ENCODE data around the gene HDAC4. TPM values are rescaled to one million over a fixed set of nuclear protein-coding genes. Genes with fewer than 3 reads are reported as not detected.

Gene HDAC4
- polyA plus RNA-seq, 1 donor (not counting 4 experiments of a cell fraction or from before 2014, with no cell fraction given) = 2.9 TPM

GRCh38 chr2:239195318-239195871 is 205.4 kb downstream of the HDAC4 start:
- TF ChIP-seq EZH2 (IDR thresholded peaks at IDR 0.05; ENCODE audit: low read length) (no peak), CTCF (optimal IDR thresholded peaks at IDR 0.05 in 1 of 3, IDR thresholded peaks at IDR 0.05 in 1 of 3, conservative IDR thresholded peaks at IDR 0.05 in 1 of 3; ENCODE audit: extremely low read depth in 1 of 3, insufficient read depth in 2 of 3, low read length in 3 of 3) (no peak)
- H3K9ac ChIP-seq (ENCODE audit: control insufficient read depth, extremely low read depth, insufficient read depth, low read length) = no peak overlapping the region
- no peaks in the 10 kb centered on the region for H3K4me1 ChIP-seq (ENCODE audit: control insufficient read depth, extremely low read depth, insufficient read depth, low read length)
- no peak overlapping the region for H3K4me3 ChIP-seq (ENCODE audit: control insufficient read depth in 2 of 3, extremely low read depth in 1 of 3, insufficient read depth in 2 of 3, low read depth in 1 of 3, low read length in 3 of 3)
- no peaks in the 10 kb centered on the region for H3K79me2 ChIP-seq (ENCODE audit: control insufficient read depth, insufficient read depth, low read length)
- H3K4me2 ChIP-seq (ENCODE audit: control insufficient read depth, extremely low read depth, insufficient read depth, low read depth, low read length) = no peak overlapping the region
- dilution Hi-C loops (cut with MboI; ENCODE audit: extremely low pct_ligation_motif_present, low sequenced_read_pairs) = no loop called here
- H4K20me1 ChIP-seq (ENCODE audit: control insufficient read depth, extremely low read depth, insufficient read depth, low read length) = no peaks in the 10 kb centered on the region
- H2AFZ ChIP-seq (ENCODE audit: control insufficient read depth, low read length) = no peak overlapping the region
- FAIRE-seq (no peak), DNase-seq (ENCODE audit: low read depth, low spot score) (no peak)
- H3K9me1 ChIP-seq (ENCODE audit: control insufficient read depth, extremely low read depth, insufficient read depth, low read length) = no peaks in the 10 kb centered on the region
- H3K36me3 ChIP-seq (ENCODE audit: control insufficient read depth in 2 of 2, extremely low read depth in 1 of 2, insufficient read depth in 2 of 2, low read length in 2 of 2) = no peaks in the 10 kb centered on the region
- no peaks in the 10 kb centered on the region for H3K9me3 ChIP-seq (ENCODE audit: control insufficient read depth, low read depth, low read length)
- H3K27me3 ChIP-seq (ENCODE audit: control insufficient read depth, extremely low read depth, insufficient read depth, low read length) = no peaks in the 10 kb centered on the region
- H3K27ac ChIP-seq (ENCODE audit: control insufficient read depth, insufficient read depth, low read length) = no peak overlapping the region

GRCh38 chr2:239194731-239195317 is 206.0 kb downstream of the HDAC4 start:
- TF ChIP-seq EZH2 (IDR thresholded peaks at IDR 0.05; ENCODE audit: low read length) = no peak
- no peak for TF ChIP-seq CTCF (optimal IDR thresholded peaks at IDR 0.05 in 1 of 3, IDR thresholded peaks at IDR 0.05 in 1 of 3, conservative IDR thresholded peaks at IDR 0.05 in 1 of 3; ENCODE audit: extremely low read depth in 1 of 3, insufficient read depth in 2 of 3, low read length in 3 of 3)
- Histone ChIP-seq H2AFZ (ENCODE audit: control insufficient read depth, low read length) (no peak overlapping the region), H3K79me2 (ENCODE audit: control insufficient read depth, insufficient read depth, low read length) (no peaks in the 10 kb centered on the region), H3K9me1 (ENCODE audit: control insufficient read depth, extremely low read depth, insufficient read depth, low read length) (no peaks in the 10 kb centered on the region), H3K36me3 (ENCODE audit: control insufficient read depth in 2 of 2, extremely low read depth in 1 of 2, insufficient read depth in 2 of 2, low read length in 2 of 2) (peaks cover 0 to under 1% of the 10 kb centered on the region in 2 experiments), H3K9me3 (ENCODE audit: control insufficient read depth, low read depth, low read length) (no peaks in the 10 kb centered on the region), H3K4me2 (ENCODE audit: control insufficient read depth, extremely low read depth, insufficient read depth, low read depth, low read length) (no peak overlapping the region), H3K27ac (ENCODE audit: control insufficient read depth, insufficient read depth, low read length) (no peak overlapping the region), H3K27me3 (ENCODE audit: control insufficient read depth, extremely low read depth, insufficient read depth, low read length) (no peaks in the 10 kb centered on the region), H3K9ac (ENCODE audit: control insufficient read depth, extremely low read depth, insufficient read depth, low read length) (no peak overlapping the region), H3K4me1 (ENCODE audit: control insufficient read depth, extremely low read depth, insufficient read depth, low read length) (no peaks in the 10 kb centered on the region), H3K4me3 (ENCODE audit: control insufficient read depth in 2 of 3, extremely low read depth in 1 of 3, insufficient read depth in 2 of 3, low read depth in 1 of 3, low read length in 3 of 3) (no peak overlapping the region), H4K20me1 (ENCODE audit: control insufficient read depth, extremely low read depth, insufficient read depth, low read length) (no peaks in the 10 kb centered on the region)
- no peak for FAIRE-seq
- no peak for DNase-seq (ENCODE audit: low read depth, low spot score)
- dilution Hi-C loops (cut with MboI; ENCODE audit: extremely low pct_ligation_motif_present, low sequenced_read_pairs) = no loop called here
